ENCODE measurements around the gene ATP5F1D. TPM values are rescaled to one million over a fixed set of nuclear protein-coding genes. Genes with fewer than 3 reads are reported as not detected.
A peak's percentile ranks its signal among the peaks of the same experiment; 100 is the strongest.

The ATP5F1D gene
- total RNA-seq, 1 experiment from 2014 or later: 126 TPM

DNA sequence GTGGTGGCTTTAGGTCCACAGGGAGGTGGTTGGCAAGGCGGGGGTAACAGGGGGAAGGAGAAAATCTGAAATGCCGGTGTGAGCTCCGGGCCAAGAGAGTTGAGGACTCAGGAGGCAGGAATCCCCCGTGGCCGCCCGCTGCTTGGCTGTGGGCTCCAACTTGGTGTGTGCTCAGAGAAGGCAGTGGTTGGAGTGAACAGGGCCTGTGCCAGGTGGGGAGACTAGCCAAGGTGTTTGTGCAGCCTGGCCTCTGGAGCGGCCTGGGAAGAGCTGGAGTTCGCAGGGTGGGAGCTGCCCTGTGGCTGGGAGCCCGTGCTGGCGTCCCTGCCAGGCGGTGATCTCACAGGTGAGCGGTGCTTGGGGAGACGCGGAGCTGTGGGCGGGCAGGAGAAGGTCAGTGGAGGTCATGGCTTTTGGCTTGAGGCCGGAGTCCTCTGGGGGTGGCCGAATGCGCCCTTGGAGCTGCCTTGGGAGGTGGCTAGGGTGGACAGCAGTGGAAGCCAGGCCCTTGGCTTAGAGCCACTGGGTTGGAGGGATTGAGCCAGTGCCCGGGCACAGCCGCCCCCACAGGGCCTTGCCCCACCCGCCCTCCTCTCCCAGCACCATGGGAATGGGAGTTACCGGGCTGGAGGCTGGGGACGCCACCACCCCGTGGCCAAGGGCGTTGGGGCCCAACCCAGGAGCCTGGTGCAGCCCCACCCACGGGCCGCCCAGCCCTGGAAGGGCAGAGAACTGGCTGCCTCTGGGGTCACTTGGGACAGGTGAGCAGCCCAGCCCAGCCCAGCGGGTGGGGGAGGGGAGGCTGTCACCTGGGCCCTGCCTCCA is 20.5 kb downstream of the ATP5F1D start:
- H3K4me1 ChIP-seq: peaks cover 62% of the 10 kb centered on the region
- BruUV-seq (replicated peaks): no TSS peak
- Mint-ChIP-seq H3K9me3 (ENCODE audit: unreplicated experiment) (no peaks in the 10 kb centered on the region), H3K4me1 (ENCODE audit: low read depth, unreplicated experiment) (peaks cover 25% of the 10 kb centered on the region), H3K4me3 (ENCODE audit: unreplicated experiment) (peak overlapping the region; percentile 78), H3K36me3 (ENCODE audit: insufficient read depth, unreplicated experiment) (peaks cover 86% of the 10 kb centered on the region), H3K27me3 (ENCODE audit: insufficient read depth, unreplicated experiment) (no peaks in the 10 kb centered on the region), H3K27ac (ENCODE audit: unreplicated experiment) (peak overlapping the region; percentile 98)
- TF ChIP-seq, protein P1, sequence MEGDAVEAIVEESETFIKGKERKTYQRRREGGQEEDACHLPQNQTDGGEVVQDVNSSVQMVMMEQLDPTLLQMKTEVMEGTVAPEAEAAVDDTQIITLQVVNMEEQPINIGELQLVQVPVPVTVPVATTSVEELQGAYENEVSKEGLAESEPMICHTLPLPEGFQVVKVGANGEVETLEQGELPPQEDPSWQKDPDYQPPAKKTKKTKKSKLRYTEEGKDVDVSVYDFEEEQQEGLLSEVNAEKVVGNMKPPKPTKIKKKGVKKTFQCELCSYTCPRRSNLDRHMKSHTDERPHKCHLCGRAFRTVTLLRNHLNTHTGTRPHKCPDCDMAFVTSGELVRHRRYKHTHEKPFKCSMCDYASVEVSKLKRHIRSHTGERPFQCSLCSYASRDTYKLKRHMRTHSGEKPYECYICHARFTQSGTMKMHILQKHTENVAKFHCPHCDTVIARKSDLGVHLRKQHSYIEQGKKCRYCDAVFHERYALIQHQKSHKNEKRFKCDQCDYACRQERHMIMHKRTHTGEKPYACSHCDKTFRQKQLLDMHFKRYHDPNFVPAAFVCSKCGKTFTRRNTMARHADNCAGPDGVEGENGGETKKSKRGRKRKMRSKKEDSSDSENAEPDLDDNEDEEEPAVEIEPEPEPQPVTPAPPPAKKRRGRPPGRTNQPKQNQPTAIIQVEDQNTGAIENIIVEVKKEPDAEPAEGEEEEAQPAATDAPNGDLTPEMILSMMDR (IDR thresholded peaks at IDR 0.05; ENCODE audit: insufficient read depth in 1 of 2, low read depth in 1 of 2, low read length in 1 of 2, severe bottlenecking in 1 of 2, unreplicated experiment in 1 of 2): no peak
- POLR2A ChIA-PET: interaction anchor here (1.8 to 3.1 kb wide), 2 partner anchors 7 to 9 kb away, joined by 8 to 62 read pairs; partner anchors contain the start of gene CIRBP
- H3K4me3 ChIP-seq (ENCODE audit: low read depth, low read length): peak overlapping the region; percentile 65
- peak in 1 of 2 experiments; percentile 91 for DNase-seq
- intact Hi-C loops (cut with micrococcal nuclease; ENCODE audit: unreplicated experiment): no loop called here
- CTCF ChIA-PET: interaction anchor here (0.6 to 5.2 kb wide), 2 partner anchors 18 to 150 kb away, joined by 4 to 41 read pairs; no protein-coding TSS in a partner anchor
- H3K27me3 ChIP-seq (replicated peaks; ENCODE audit: control insufficient read depth, insufficient read depth, low read length): no peaks in the 10 kb centered on the region
- no peaks in the 10 kb centered on the region; the same call in 1 of the 2 replicates for H3K36me3 ChIP-seq (ENCODE audit: control insufficient read depth, insufficient read depth, low read length)
- no peaks in the 10 kb centered on the region for H3K9me3 ChIP-seq

DNA sequence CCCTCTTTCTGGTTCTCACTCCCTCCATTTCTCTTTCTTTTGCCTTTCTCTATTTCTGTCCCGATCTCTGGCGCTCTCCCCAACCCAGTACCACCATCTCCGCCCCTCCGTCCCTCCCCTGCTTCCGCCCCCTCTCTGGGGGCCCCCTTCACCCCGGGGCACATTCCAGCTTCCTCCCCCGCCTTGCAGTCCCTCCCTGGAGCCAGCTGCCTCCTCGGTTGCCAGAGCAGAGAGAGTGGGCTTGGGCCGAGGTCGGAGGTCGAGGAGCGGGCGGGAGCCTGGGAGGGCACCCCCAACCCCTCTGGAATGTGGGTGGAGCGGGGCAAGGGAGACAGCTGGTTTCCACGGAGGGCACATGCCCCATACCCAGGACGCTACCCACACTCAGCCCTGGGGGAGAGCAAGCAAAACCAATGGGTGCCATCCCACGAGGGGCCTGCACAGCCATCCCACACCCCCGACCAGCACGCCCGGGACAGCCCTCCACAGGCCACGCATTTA is 21.1 kb downstream of the ATP5F1D start:
- Mint-ChIP-seq H3K36me3 (ENCODE audit: insufficient read depth, unreplicated experiment) (peaks cover 80% of the 10 kb centered on the region), H3K4me3 (ENCODE audit: unreplicated experiment) (peak overlapping the region; percentile 78), H3K4me1 (ENCODE audit: low read depth, unreplicated experiment) (peaks cover 24% of the 10 kb centered on the region), H3K27ac (ENCODE audit: unreplicated experiment) (peak overlapping the region; percentile 98), H3K27me3 (ENCODE audit: insufficient read depth, unreplicated experiment) (no peaks in the 10 kb centered on the region), H3K9me3 (ENCODE audit: unreplicated experiment) (no peaks in the 10 kb centered on the region)
- ChIA-PET CTCF (interaction anchor here (0.5 to 5.2 kb wide), 3 partner anchors 18 to 198 kb away, joined by 3 to 41 read pairs (median 5); no protein-coding TSS in a partner anchor), POLR2A (interaction anchor here (1.8 kb wide), 1 partner anchor 10 kb away, joined by 8 read pairs; no protein-coding TSS in a partner anchor)
- H3K4me3 ChIP-seq (ENCODE audit: low read depth, low read length): no peak overlapping the region
- H3K36me3 ChIP-seq (ENCODE audit: control insufficient read depth, insufficient read depth, low read length): no peaks in the 10 kb centered on the region; the same call in 1 of the 2 replicates
- H3K27me3 ChIP-seq (replicated peaks; ENCODE audit: control insufficient read depth, insufficient read depth, low read length): no peaks in the 10 kb centered on the region
- no TSS peak for BruUV-seq (replicated peaks)
- TF ChIP-seq, protein P1 (IDR thresholded peaks at IDR 0.05; ENCODE audit: insufficient read depth in 1 of 2, low read depth in 1 of 2, low read length in 1 of 2, severe bottlenecking in 1 of 2, unreplicated experiment in 1 of 2): no peak
- intact Hi-C loops (cut with micrococcal nuclease; ENCODE audit: unreplicated experiment): no loop called here
- peaks cover 66% of the 10 kb centered on the region for H3K4me1 ChIP-seq
- H3K9me3 ChIP-seq: no peaks in the 10 kb centered on the region
- DNase-seq: peak in 1 of 2 experiments; percentile 89

DNA sequence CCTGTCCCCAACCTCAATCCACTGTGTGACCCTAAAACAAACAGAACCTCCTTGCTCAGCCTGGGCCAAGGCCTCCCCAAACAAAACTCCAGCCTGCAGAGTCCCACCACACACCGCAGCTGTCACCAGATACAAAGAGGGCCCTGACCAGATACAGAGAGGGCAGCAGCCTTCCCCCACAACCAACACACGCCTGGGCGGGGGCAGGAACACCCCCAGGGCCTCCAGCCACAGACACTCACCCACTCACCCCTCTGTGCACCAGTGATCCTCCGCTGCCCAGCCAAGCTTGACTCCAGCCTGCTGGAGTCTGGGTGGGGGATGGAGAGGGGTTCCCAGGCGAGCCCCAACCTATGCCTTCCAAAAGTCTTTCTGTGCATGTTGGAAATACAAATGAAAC is 21.6 kb downstream of the ATP5F1D start:
- no peaks in the 10 kb centered on the region for H3K27me3 Mint-ChIP-seq (ENCODE audit: insufficient read depth, unreplicated experiment)
- ChIA-PET CTCF (interaction anchor here (0.5 to 5.2 kb wide), 3 partner anchors 19 to 199 kb away, joined by 3 to 41 read pairs (median 5); no protein-coding TSS in a partner anchor), POLR2A (no interaction called here)
- H3K4me3 Mint-ChIP-seq (ENCODE audit: unreplicated experiment): peak overlapping the region; percentile 78
- intact Hi-C loops (cut with micrococcal nuclease; ENCODE audit: unreplicated experiment): no loop called here
- H3K27me3 ChIP-seq (replicated peaks; ENCODE audit: control insufficient read depth, insufficient read depth, low read length): no peaks in the 10 kb centered on the region
- H3K27ac Mint-ChIP-seq (ENCODE audit: unreplicated experiment): peak overlapping the region; percentile 98
- peaks cover 64% of the 10 kb centered on the region for H3K4me1 ChIP-seq
- H3K4me1 Mint-ChIP-seq (ENCODE audit: low read depth, unreplicated experiment): peaks cover 25% of the 10 kb centered on the region
- H3K9me3 Mint-ChIP-seq (ENCODE audit: unreplicated experiment): no peaks in the 10 kb centered on the region
- BruUV-seq (replicated peaks): no TSS peak
- no peak overlapping the region for H3K4me3 ChIP-seq (ENCODE audit: low read depth, low read length)
- H3K9me3 ChIP-seq: no peaks in the 10 kb centered on the region
- TF ChIP-seq, protein P1 (IDR thresholded peaks at IDR 0.05; ENCODE audit: insufficient read depth in 1 of 2, low read depth in 1 of 2, low read length in 1 of 2, severe bottlenecking in 1 of 2, unreplicated experiment in 1 of 2): no peak
- H3K36me3 Mint-ChIP-seq (ENCODE audit: insufficient read depth, unreplicated experiment): peaks cover 75% of the 10 kb centered on the region
- no peak for DNase-seq
- H3K36me3 ChIP-seq (ENCODE audit: control insufficient read depth, insufficient read depth, low read length): no peaks in the 10 kb centered on the region
